Measurements from ENCODE around the gene SPATA13. TPM values are rescaled to one million over a fixed set of nuclear protein-coding genes. Genes with fewer than 3 reads are reported as not detected.

SPATA13 gene
- total and polyA plus RNA-seq, 2 donors (not counting 3 experiments of a cell fraction or from before 2014, with no cell fraction given), result 6.6 to 12.9 TPM

DNA sequence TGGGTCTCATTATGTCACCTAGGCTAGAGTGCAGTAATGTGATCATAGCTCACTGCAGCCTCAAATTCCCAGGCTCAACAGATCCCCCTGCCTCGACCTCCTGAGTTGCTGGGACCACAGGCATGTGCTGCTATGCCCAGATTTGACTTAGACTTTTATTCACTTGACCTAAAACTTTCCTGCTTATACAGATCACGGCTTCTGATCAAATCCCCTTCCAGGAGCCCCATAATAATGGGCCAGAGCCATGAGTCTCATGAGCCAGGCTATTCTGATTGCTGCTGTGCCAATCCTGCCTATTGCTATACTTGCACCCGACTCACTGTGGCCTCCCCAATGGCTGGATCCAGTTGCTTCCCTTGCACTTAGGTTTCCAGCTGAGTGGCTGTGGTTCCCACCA, 190.9 kb downstream of the SPATA13 start:
- TF ChIP-seq EZH2 (IDR thresholded peaks at IDR 0.05; ENCODE audit: borderline replicate concordance, low read depth, low read length, severe bottlenecking), result no peak
- no peak for TF ChIP-seq POLR2A (IDR thresholded peaks at IDR 0.05; ENCODE audit: low read depth, low read length)
- no peak for TF ChIP-seq MYC (IDR thresholded peaks at IDR 0.05; ENCODE audit: low read depth, low read length)
- no peak for FAIRE-seq
- dilution Hi-C loops (cut with MboI; ENCODE audit: extremely low pct_ligation_motif_present, low sequenced_read_pairs) (no loop called here), intact Hi-C loops (cut with micrococcal nuclease) (no loop called here)
- Histone ChIP-seq H3K4me2 (ENCODE audit: insufficient read depth, low read length) (no peak overlapping the region), H2AFZ (ENCODE audit: low read depth, low read length) (no peak overlapping the region), H4K20me1 (replicated peaks; ENCODE audit: control insufficient read depth, extremely low read depth, insufficient read depth, low read length) (no peaks in the 10 kb centered on the region), H3K4me1 (ENCODE audit: control insufficient read depth, extremely low read depth, insufficient read depth, low read length) (no peaks in the 10 kb centered on the region), H3K27ac (ENCODE audit: insufficient read depth, low read depth, low read length) (no peak overlapping the region), H3K27me3 (ENCODE audit: control insufficient read depth in 2 of 2, insufficient read depth in 2 of 2, low read length in 2 of 2) (no peaks in the 10 kb centered on the region), H3K79me2 (ENCODE audit: control insufficient read depth, insufficient read depth, low read length) (no peaks in the 10 kb centered on the region), H3K36me3 (ENCODE audit: control insufficient read depth in 2 of 2, extremely low read depth in 1 of 2, insufficient read depth in 2 of 2, low read length in 2 of 2) (no peaks in the 10 kb centered on the region), H3K4me3 (replicated peaks in 1 of 3; ENCODE audit: insufficient read depth in 1 of 3, low read depth in 1 of 3, low read length in 3 of 3) (no peak overlapping the region), H3K9me1 (replicated peaks; ENCODE audit: control insufficient read depth, extremely low read depth, insufficient read depth, low read length) (no peaks in the 10 kb centered on the region), H3K9ac (replicated peaks; ENCODE audit: extremely low read depth, insufficient read depth, low read length) (no peak overlapping the region), H3K9me3 (replicated peaks; ENCODE audit: control insufficient read depth, insufficient read depth, low read length) (no peaks in the 10 kb centered on the region)
- no peak for DNase-seq (ENCODE audit: low read depth, low spot score)
- POLR2A ChIA-PET, result no interaction called here
- CTCF ChIA-PET, result no interaction called here
- BruUV-seq (replicated peaks), result no TSS peak

DNA sequence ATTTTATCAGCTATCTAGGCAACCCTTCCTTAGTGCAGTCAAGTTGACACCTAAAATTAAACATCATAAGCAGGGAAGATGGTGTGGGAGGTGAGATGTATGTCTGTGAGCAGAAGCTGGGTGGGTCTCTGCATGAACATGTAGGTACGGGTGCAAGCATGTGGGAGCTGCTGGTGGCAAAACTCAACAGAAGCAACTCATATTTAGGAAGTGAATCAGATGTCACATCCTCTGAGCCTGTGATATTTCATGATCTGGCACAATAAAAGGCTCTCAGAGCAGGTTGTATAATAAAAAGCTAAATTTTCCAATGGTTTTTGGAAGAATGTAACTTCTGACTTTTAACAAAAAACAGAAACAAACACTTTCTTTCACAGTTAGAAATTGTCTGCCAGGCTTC, 193.2 kb downstream of the SPATA13 start:
- ChIA-PET POLR2A (no interaction called here), CTCF (interaction anchor here (1.1 kb wide), 1 partner anchor 9 kb away, joined by 3 read pairs; no protein-coding TSS in a partner anchor)
- Histone ChIP-seq H3K4me1 (ENCODE audit: control insufficient read depth, extremely low read depth, insufficient read depth, low read length) (no peaks in the 10 kb centered on the region), H3K4me3 (replicated peaks in 1 of 3; ENCODE audit: insufficient read depth in 1 of 3, low read depth in 1 of 3, low read length in 3 of 3) (no peak overlapping the region), H3K27me3 (ENCODE audit: control insufficient read depth in 2 of 2, insufficient read depth in 2 of 2, low read length in 2 of 2) (no peaks in the 10 kb centered on the region), H2AFZ (ENCODE audit: low read depth, low read length) (no peak overlapping the region), H3K27ac (ENCODE audit: insufficient read depth, low read depth, low read length) (no peak overlapping the region), H3K9ac (replicated peaks; ENCODE audit: extremely low read depth, insufficient read depth, low read length) (no peak overlapping the region), H4K20me1 (replicated peaks; ENCODE audit: control insufficient read depth, extremely low read depth, insufficient read depth, low read length) (no peaks in the 10 kb centered on the region), H3K36me3 (ENCODE audit: control insufficient read depth in 2 of 2, extremely low read depth in 1 of 2, insufficient read depth in 2 of 2, low read length in 2 of 2) (no peaks in the 10 kb centered on the region), H3K9me3 (replicated peaks; ENCODE audit: control insufficient read depth, insufficient read depth, low read length) (no peaks in the 10 kb centered on the region), H3K4me2 (ENCODE audit: insufficient read depth, low read length) (no peak overlapping the region), H3K9me1 (replicated peaks; ENCODE audit: control insufficient read depth, extremely low read depth, insufficient read depth, low read length) (no peaks in the 10 kb centered on the region), H3K79me2 (ENCODE audit: control insufficient read depth, insufficient read depth, low read length) (no peaks in the 10 kb centered on the region)
- no peak for FAIRE-seq
- dilution Hi-C loops (cut with MboI; ENCODE audit: extremely low pct_ligation_motif_present, low sequenced_read_pairs) (no loop called here), intact Hi-C loops (cut with micrococcal nuclease) (no loop called here)
- BruUV-seq (replicated peaks), result no TSS peak
- TF ChIP-seq POLR2A (IDR thresholded peaks at IDR 0.05; ENCODE audit: low read depth, low read length) (no peak), JUN (IDR thresholded peaks at IDR 0.05; ENCODE audit: borderline replicate concordance, insufficient read depth, insufficient read length, low read depth) (no peak), GATA2 (IDR thresholded peaks at IDR 0.05; ENCODE audit: insufficient read depth, insufficient read length, low read depth, low read length) (no peak), EZH2 (IDR thresholded peaks at IDR 0.05; ENCODE audit: borderline replicate concordance, low read depth, low read length, severe bottlenecking) (no peak), FOS (IDR thresholded peaks at IDR 0.05; ENCODE audit: borderline replicate concordance, insufficient read depth, low read length) (no peak), POLR2AphosphoS5 (IDR thresholded peaks at IDR 0.05; ENCODE audit: insufficient read depth, low read depth, low read length) (no peak), MYC (IDR thresholded peaks at IDR 0.05; ENCODE audit: low read depth, low read length) (no peak)
- DNase-seq (ENCODE audit: low read depth, low spot score), result no peak

All from endothelial cell of umbilical vein (primary cell).